Heart left ventricle (tissue), 16 donors: ENCODE measurements around the gene PAX6. TPM values are rescaled to one million over a fixed set of nuclear protein-coding genes. Genes with fewer than 3 reads are reported as not detected.

Experiments
- ATAC-seq, 4 donors: fragments of 200-7000 bp; cut with Tn5 transposase; one replicate each; pipeline ENCODE4 v1.9.1; 2020 to 2022; ENCODE audit warnings: moderate library complexity in 4 of 4, mild to moderate bottlenecking in 3 of 4, moderate number of reproducible peaks in 1 of 4
- DNase-seq, 5 donors: peaks; one replicate each; pipeline ENCODE4 v3.0.0-alpha.2; 2020
- H3K27ac ChIP-seq, 12 donors: fragments of 200-600 bp; sonication (generic) in 4 of 12; one replicate each; pipeline versions ENCODE4 v1.5.0 to v1.8.0; 2016 to 2022; ENCODE audit warnings: mild to moderate bottlenecking in 2 of 12
- H3K27me3 ChIP-seq, 9 donors: fragments of 200-600 bp; sonication (generic) in 2 of 9; one replicate each; pipeline versions ENCODE4 v1.5.1 to v1.8.0; 2016 to 2022; ENCODE audit warnings: mild to moderate bottlenecking in 3 of 9
- H3K36me3 ChIP-seq, 9 donors: fragments of 200-600 bp; sonication (generic) in 2 of 9; one replicate each; pipeline versions ENCODE4 v1.5.0 to v1.8.0; 2018 to 2022; ENCODE audit warnings: mild to moderate bottlenecking in 2 of 9
- H3K4me1 ChIP-seq, 12 donors: fragments of 200-600 bp; sonication (generic) in 4 of 12; one replicate each; pipeline versions ENCODE4 v1.5.0 to v1.8.0; 2016 to 2022; ENCODE audit warnings: mild to moderate bottlenecking in 3 of 12
- H3K4me3 ChIP-seq, 12 donors: fragments of 200-600 bp; sonication (generic) in 4 of 12; one replicate each; pipeline versions ENCODE4 v1.5.0 to v1.8.0; 2017 to 2022; ENCODE audit warnings: mild to moderate bottlenecking in 9 of 12, moderate library complexity in 4 of 12
- H3K9me3 ChIP-seq, 12 donors: fragments of 200-600 bp; sonication (generic) in 4 of 12; one replicate each; pipeline versions ENCODE4 v1.5.0 to v1.8.0; 2016 to 2022; ENCODE audit warnings: mild to moderate bottlenecking in 1 of 12
- POLR2A ChIP-seq, 2 donors: fragments of 450-650 bp; IDR thresholded peaks; one replicate each; pipeline ENCODE4 v1.6.1; 2017; ENCODE audit warnings: antibody characterized with exemption in 2 of 2, mild to moderate bottlenecking in 2 of 2, moderate library complexity in 2 of 2
- WGBS, 4 donors: extraction: QIAGEN DNeasy Blood & Tissue Kit in 2 of 4; methylation state at CpG; one replicate each; pipeline versions ENCODE4 v1.1.5 to v1.1.7; 2013 to 2018; 5-methylcytosine and 5-hydroxymethylcytosine counted together
- intact Hi-C, 10 donors: fragments of 100-400 bp; cut with DNase I; formaldehyde crosslinking; loops; one replicate each; pipeline versions ENCODE4 v1.11.1 to v1.14.2; 2022
- polyA plus RNA-seq, 2 donors: library from polyadenylated mRNA; stranded (reverse); fragments of 200-250 nt; gene quantifications; one replicate each; pipeline ENCODE4 v1.2.3, GENCODE V29; 2013
- total RNA-seq, 9 donors: library from RNA; depleted of rRNA in 2 of 9; stranded (reverse); fragments of >200 nt in 2 of 9; fragmentation: NEBNext Ultra II Directional in 3 of 9; extraction: Animal tissue kit (Norgen Biotek cat#: 25700) in 3 of 9; gene quantifications; one replicate each; pipeline versions ENCODE4 v1.1.0 to v1.2.4, GENCODE V29; 2016 to 2023
- TF ChIP-seq, protein P1 (sequence below), 12 donors: fragments of 200-600 bp; sonication (generic) in 4 of 12; IDR thresholded peaks; one replicate each; pipeline versions ENCODE4 v1.5.0 to v1.8.0; 2018 to 2022; ENCODE audit warnings: antibody characterized with exemption in 12 of 12, mild to moderate bottlenecking in 5 of 12
- donor health status: ischemic (EF 13 %, LVEDD 7.1; RV severe dilation, severe dysfunction).
- donor health status: healthy with polysubstance abuse.
- donor health status: DM: no; HTN: yes; CAD: no.
- donor health status: DM: no; HTN: no; CAD: no.
- donor health status: ischemic (EF 25% LVEDD 6.9; RV normal size, moderate dysfunction).
- donor health status: ischemic (EF 25% LVEDD 5.7; RV mildly dilated, moderate dysfunction).
- donor health status: healthy.
- donor health status: DM: yes; HTN: yes; CAD: no.
- donor health status: ischemic (EF 35%, LVEDD 5.7; RV mildly dilated, moderate dysfunction).
- donor health status: nonischemic (EF 11% LVEDD 7.7; RV severe dilation, severe dysfunction).
- donor health status: DM: yes; HTN: yes; CAD: no.
- donor health status: PGD.
- donor health status: ischemic (EF 29% LVEDD 5.4; RV normal size, mild dysfunction).
- donor health status: nonischemic (EF 23%, LVEDD 6.1; RV moderate dilation, normal function).

Gene PAX6
- total and polyA plus RNA-seq, 11 donors = 0.09 to 0.50 (median 0.27) TPM; not detected in 8

GRCh38 chr11:31812383-31813381, 1.6 kb upstream of the PAX6 start:
- 3 to 7% (median 5%) methylated on average over 37 to 63 of the region's 63 CpGs for WGBS, 4 donors
- H3K27me3 ChIP-seq = peaks cover 82 to 100% (median 98%) of the 10 kb centered on the region in 9 donors
- H3K4me3 ChIP-seq = peak overlapping the region in 11 of 12 donors; percentile 17 to 61 (median 49)
- DNase-seq = no peak
- H3K4me1 ChIP-seq = peaks cover 11 to 83% (median 65%) of the 10 kb centered on the region in 12 donors
- intact Hi-C loops = loop anchor here in 1 of 10 donors (10.0 kb wide), 1 partner anchor 62 kb away; no protein-coding TSS in a partner anchor
- H3K36me3 ChIP-seq = no peaks in the 10 kb centered on the region
- H3K9me3 ChIP-seq = no peaks in the 10 kb centered on the region
- no peak overlapping the region for H3K27ac ChIP-seq
- TF ChIP-seq, protein P1, sequence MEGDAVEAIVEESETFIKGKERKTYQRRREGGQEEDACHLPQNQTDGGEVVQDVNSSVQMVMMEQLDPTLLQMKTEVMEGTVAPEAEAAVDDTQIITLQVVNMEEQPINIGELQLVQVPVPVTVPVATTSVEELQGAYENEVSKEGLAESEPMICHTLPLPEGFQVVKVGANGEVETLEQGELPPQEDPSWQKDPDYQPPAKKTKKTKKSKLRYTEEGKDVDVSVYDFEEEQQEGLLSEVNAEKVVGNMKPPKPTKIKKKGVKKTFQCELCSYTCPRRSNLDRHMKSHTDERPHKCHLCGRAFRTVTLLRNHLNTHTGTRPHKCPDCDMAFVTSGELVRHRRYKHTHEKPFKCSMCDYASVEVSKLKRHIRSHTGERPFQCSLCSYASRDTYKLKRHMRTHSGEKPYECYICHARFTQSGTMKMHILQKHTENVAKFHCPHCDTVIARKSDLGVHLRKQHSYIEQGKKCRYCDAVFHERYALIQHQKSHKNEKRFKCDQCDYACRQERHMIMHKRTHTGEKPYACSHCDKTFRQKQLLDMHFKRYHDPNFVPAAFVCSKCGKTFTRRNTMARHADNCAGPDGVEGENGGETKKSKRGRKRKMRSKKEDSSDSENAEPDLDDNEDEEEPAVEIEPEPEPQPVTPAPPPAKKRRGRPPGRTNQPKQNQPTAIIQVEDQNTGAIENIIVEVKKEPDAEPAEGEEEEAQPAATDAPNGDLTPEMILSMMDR (IDR thresholded peaks at IDR 0.05) = no peak
- no peak for TF ChIP-seq POLR2A (IDR thresholded peaks at IDR 0.05)
- ATAC-seq = peak in 3 of 4 donors; percentile 27 to 38 (median 36)

DNA sequence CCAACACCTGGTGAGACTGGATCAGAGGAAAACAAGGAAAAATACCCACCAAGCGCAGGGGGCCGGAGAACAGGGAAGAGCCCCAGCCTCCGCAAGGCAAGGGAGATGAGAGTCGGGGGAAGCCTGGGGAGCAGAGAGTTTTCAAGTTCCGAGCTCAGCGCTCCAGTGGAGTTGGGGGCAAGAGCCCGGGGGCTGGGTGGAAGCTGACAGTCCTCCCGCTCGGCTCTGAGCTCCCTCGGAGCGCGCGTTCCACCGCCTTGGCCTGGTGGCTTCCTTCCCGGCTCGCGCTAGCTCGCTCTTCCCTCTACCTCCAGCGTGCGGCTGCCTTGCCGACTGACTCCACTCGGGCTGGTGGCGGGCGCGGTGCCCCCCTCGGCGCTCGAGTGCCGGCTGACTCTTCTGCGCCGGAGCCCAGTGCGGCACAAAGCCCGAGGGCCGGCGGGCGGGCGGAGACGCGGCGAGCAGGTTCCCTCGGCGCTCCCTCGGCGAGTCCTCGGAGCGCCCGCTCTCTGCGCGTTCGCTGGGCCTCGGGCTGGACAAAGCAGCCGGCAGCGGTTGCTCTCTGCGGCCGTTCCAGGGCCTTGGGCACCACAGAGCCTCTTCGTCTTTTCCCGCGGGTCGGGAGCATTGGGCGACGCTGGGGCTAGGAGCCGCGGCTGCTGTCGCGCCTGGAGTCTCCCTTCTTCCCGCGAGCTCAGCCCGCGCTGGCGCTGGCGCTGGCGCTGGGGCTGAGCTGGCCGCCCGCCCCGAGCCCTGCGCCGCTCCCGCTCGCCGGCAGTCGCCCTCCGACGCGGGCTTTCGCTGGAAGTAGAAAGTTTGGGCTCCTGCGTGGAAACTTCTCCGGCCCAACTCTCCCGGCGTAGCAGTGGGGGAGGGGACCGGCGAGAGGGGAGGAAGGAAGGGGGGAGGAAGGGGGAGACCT, 1.0 kb downstream of the PAX6 start:
- WGBS, 4 donors = 1 to 4% (median 2%) methylated on average over 47 to 91 of the region's 91 CpGs

DNA sequence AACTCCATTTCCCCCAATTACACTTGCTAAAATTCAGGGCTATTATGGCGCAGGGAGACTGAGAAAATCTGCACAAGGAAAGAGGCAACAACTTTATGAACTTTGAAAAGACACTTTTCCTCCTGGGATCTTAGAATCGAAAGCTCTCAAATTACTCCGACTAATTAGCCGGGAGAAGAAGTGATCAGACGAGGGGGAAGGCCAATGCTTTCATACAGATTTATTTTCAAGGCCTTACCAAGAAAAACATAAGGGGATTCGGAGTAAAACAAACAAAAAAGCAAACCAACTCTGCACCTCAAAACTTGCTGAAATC, 1.6 kb downstream of the PAX6 start:
- no peak for DNase-seq
- 21 to 34% (median 25%) methylated on average over 6 of the region's 6 CpGs for WGBS, 4 donors
- intact Hi-C loops = no loop called here
- Histone ChIP-seq H3K9me3 (no peaks in the 10 kb centered on the region), H3K27me3 (peaks cover 82 to 100% (median 98%) of the 10 kb centered on the region in 9 donors), H3K36me3 (no peaks in the 10 kb centered on the region), H3K4me1 (peaks cover 11 to 72% (median 55%) of the 10 kb centered on the region in 12 donors), H3K27ac (no peak overlapping the region), H3K4me3 (peak overlapping the region in 5 of 12 donors; percentile 32 to 49 (median 41))
- ATAC-seq = no peak
- TF ChIP-seq, protein P1 (IDR thresholded peaks at IDR 0.05) = no peak
- no peak for TF ChIP-seq POLR2A (IDR thresholded peaks at IDR 0.05)

More for the DNA sequence above, 1.0 kb downstream of the PAX6 start:
- intact Hi-C loops = loop anchor here in 1 of 10 donors (10.0 kb wide), 1 partner anchor 65 kb away; no protein-coding TSS in a partner anchor
- Histone ChIP-seq H3K27me3 (peaks cover 81 to 100% (median 98%) of the 10 kb centered on the region in 9 donors), H3K9me3 (no peaks in the 10 kb centered on the region), H3K36me3 (no peaks in the 10 kb centered on the region), H3K4me1 (peaks cover 11 to 70% (median 50%) of the 10 kb centered on the region in 12 donors), H3K27ac (no peak overlapping the region), H3K4me3 (peak overlapping the region; percentile 31 to 55 (median 42))
- peak in 2 of 4 donors; percentile 29 to 61 for ATAC-seq
- no peak for TF ChIP-seq POLR2A (IDR thresholded peaks at IDR 0.05)
- TF ChIP-seq, protein P1 (IDR thresholded peaks at IDR 0.05) = no peak
- DNase-seq = no peak
